GM12878 (cell line): ENCODE results near the gene ZNF736. TPM values are rescaled to one million over a fixed set of nuclear protein-coding genes. Genes with fewer than 3 reads are reported as not detected.

Source experiments
- ATAC-seq: fragments of 200-7000 bp; cut with Tn5 transposase; 3 replicates; pipeline ENCODE4 v1.9.1; 2020; ENCODE audit warnings: mild to moderate bottlenecking, moderate library complexity
- BruUV-seq: library from RNA; stranded (reverse); fragments of 400-500 nt; replicated peaks from 2 replicates; lab custom pipeline; 2021; lab: Mats Ljungman, UMichigan
- CTCF ChIA-PET: fragments of 300-600 bp; sonication (Branson Sonifier 250); formaldehyde crosslinking; extraction: SDS; loops from one replicate; lab custom pipeline; 2021; ENCODE audit warnings: inconsistent platforms; lab: Yijun Ruan, JAX
- POLR2A ChIA-PET: fragments of 350-600 bp; formaldehyde crosslinking; extraction: SDS; loops from one replicate; lab custom pipeline; 2021; ENCODE audit warnings: inconsistent platforms; lab: Charles Lee
- RAD21 ChIA-PET: fragments of 300-600 bp; sonication (Branson Sonifier 250); formaldehyde crosslinking; loops from one replicate; lab custom pipeline; 2023; ENCODE audit warnings: antibody characterized with exemption; ENCODE audit not compliant: unreplicated experiment; lab: Charles Lee
- SMC1A ChIA-PET: fragments of 300-600 bp; sonication (Branson Sonifier 250); formaldehyde crosslinking; loops from one replicate; lab custom pipeline; 2023; ENCODE audit not compliant: unreplicated experiment, uncharacterized antibody; lab: Charles Lee
- DNase-seq: peaks from one replicate; pipeline ENCODE4 v3.0.0-alpha.2; 2011; ENCODE audit warnings: low read depth, low spot score
- FAIRE-seq: peaks from 3 replicates; lab custom pipeline; 2011; peaks lifted over from hg19 to GRCh38; lab: Jason Lieb, UNC
- H2AFZ ChIP-seq: 2 replicates; pipeline ENCODE4 v1.6.0; 2011; ENCODE audit warnings: low read depth, low read length, control low read depth; ENCODE audit not compliant: control insufficient read depth
- H3K27ac ChIP-seq: 2 replicates; pipeline ENCODE4 v1.5.1; 2011; ENCODE audit warnings: control low read depth; ENCODE audit not compliant: control insufficient read depth, insufficient read depth
- H3K27me3 ChIP-seq, 2 experiments: replicated peaks in 1 of 2; 2 replicates each; pipeline versions ENCODE4 v1.6.0 to v1.6.1; 2011; ENCODE audit warnings: low read length in 1 of 2; ENCODE audit not compliant: control insufficient read depth in 2 of 2, insufficient read depth in 2 of 2
- H3K36me3 ChIP-seq, 2 experiments: 2 replicates each; pipeline ENCODE4 v1.5.1; 2011; ENCODE audit warnings: low read length in 1 of 2; ENCODE audit not compliant: control insufficient read depth in 2 of 2, insufficient read depth in 2 of 2
- H3K4me1 ChIP-seq: 2 replicates; pipeline ENCODE4 v1.6.1; 2011; ENCODE audit warnings: mild to moderate bottlenecking, low read length, moderate library complexity, mixed read lengths; ENCODE audit not compliant: control insufficient read depth, insufficient read depth
- H3K4me2 ChIP-seq: 2 replicates; pipeline ENCODE4 v1.6.0; 2011; ENCODE audit warnings: control low read depth; ENCODE audit not compliant: control insufficient read depth, insufficient read depth
- H3K4me3 ChIP-seq: fragments of 200-600 bp; sonication (generic); 2 replicates; pipeline ENCODE4 v1.5.1; 2016
- H3K79me2 ChIP-seq: 2 replicates; pipeline ENCODE4 v1.6.0; 2011; ENCODE audit warnings: low read length; ENCODE audit not compliant: control insufficient read depth, insufficient read depth
- H3K9ac ChIP-seq: 2 replicates; pipeline ENCODE4 v1.8.0; 2011; ENCODE audit warnings: low read length, control low read depth, mixed read lengths; ENCODE audit not compliant: control insufficient read depth, insufficient read depth
- H3K9me3 ChIP-seq: replicated peaks from 3 replicates; pipeline ENCODE4 v1.5.1; 2011; ENCODE audit warnings: mild to moderate bottlenecking, low read length; ENCODE audit not compliant: control insufficient read depth, insufficient read depth
- H4K20me1 ChIP-seq: 2 replicates; pipeline ENCODE4 v1.6.0; 2011; ENCODE audit not compliant: control insufficient read depth, insufficient read depth
- ETV6 ChIP-seq, 2 experiments: fragments of 450-650 bp in 1 of 2; IDR thresholded peaks in 1 of 2; conservative IDR thresholded peaks in 1 of 2; 2 replicates each; pipeline ENCODE4 v1.6.1; 2014; ENCODE audit warnings: antibody characterized with exemption in 1 of 2, borderline replicate concordance in 1 of 2, low read depth in 1 of 2, mild to moderate bottlenecking in 1 of 2, moderate library complexity in 1 of 2
- STAT1 ChIP-seq: fragments of 450-650 bp; conservative IDR thresholded peaks from 2 replicates; pipeline ENCODE4 v1.6.1; 2014; ENCODE audit warnings: antibody characterized with exemption, mild to moderate bottlenecking
- WGBS: methylation state at CpG from one replicate; pipeline ENCODE4 v1.1.6; 2016; ENCODE audit warnings: low lambda C conversion rate; ENCODE audit not compliant: insufficient replicate concordance, insufficient coverage; ENCODE audit errors: missing lambda C conversion rate; 5-methylcytosine and 5-hydroxymethylcytosine counted together
- in situ Hi-C: fragments of 300-500 bp; cut with MboI; formaldehyde crosslinking; loops from 9 replicates; pipeline ENCODE4 v1.14.3; 2018; ENCODE audit warnings: mixed read lengths
- intact Hi-C: fragments of 100-400 bp; cut with micrococcal nuclease; formaldehyde crosslinking; loops from one replicate; pipeline ENCODE4 v1.14.2; 2022; ENCODE audit not compliant: unreplicated experiment
- polyA plus RNA-seq, 11 experiments: library from polyadenylated mRNA; depleted of rRNA in 4 of 11; unstranded in 6 of 11; stranded (reverse) in 5 of 11; fragments of >200 nt; fragmentation: Nextera tagmentation in 4 of 11; fragmentation: Illumina TruSeq in 1 of 11; extraction: Ambion mirVana in 4 of 11; extraction: Trizol in 1 of 11; gene quantifications; 1 replicate in 1 of 11; 2 replicates in 10 of 11; pipeline versions ENCODE4 v1.2.1 to v1.2.3, GENCODE V29; 2011 to 2016; ENCODE audit warnings: inconsistent platforms in 2 of 11, missing spikeins in 2 of 11, low read depth in 1 of 11
- total RNA-seq, 4 experiments: library from RNA; depleted of rRNA in 3 of 4; stranded (reverse); fragments of >200 nt in 3 of 4; fragmentation: Illumina TruSeq in 1 of 4; extraction: Trizol in 1 of 4; gene quantifications; 2 replicates each; pipeline versions ENCODE4 v1.2.1 to v1.2.3, GENCODE V29; 2013 to 2021

ZNF736 gene
- total and polyA plus RNA-seq, 10 of the 15 experiments (the other 5 are each of a cell fraction or from before 2014, with no cell fraction given) = 1.9 to 22.5 (median 9.2) TPM

DNA sequence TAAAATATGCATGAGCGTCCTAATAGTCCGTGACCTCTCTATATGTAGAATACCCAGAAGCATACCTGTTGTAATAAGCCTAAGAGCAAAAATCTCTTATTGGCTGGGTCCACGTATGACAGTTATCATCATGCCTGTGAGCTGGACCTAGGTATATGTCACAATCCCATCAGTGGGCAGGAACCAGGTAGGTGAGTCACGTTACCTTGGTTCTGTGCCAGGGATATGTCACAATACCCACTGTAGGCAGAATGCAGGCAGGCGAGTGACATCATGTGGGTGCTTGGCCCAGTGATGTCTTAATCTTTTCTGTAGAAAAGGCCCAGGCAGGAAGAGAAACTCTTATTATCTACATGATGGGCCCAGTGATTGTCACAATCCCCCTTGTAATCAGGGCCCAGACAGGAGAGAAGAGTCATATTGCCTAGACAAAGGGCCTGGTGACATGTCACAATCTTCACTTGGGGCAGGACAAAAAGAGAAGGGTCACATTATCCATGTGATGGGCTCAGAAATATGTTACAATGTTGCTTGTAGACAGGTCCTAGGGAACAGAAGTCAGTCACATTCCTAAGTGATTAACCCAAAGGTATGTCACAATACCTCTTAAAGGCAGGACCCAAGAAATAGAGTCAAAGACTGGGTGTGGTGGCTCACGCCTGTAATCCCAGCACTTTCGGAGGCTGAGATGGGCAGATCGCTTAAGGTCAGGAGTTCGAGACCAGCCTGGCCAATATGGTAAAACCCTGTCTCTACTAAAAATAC lies 12.9 kb upstream of the ZNF736 start:
- H4K20me1 ChIP-seq = no peaks in the 10 kb centered on the region
- ChIA-PET RAD21 (no interaction called here), POLR2A (no interaction called here), SMC1A (no interaction called here), CTCF (interaction anchor here (0.6 kb wide), 1 partner anchor 602 kb away, joined by 3 read pairs; the partner anchor contains the start of gene ZNF273)
- no TSS peak for BruUV-seq
- no peak overlapping the region for H3K27ac ChIP-seq
- no peak overlapping the region for H3K9ac ChIP-seq
- no peak for TF ChIP-seq STAT1
- TF ChIP-seq ETV6 (conservative IDR thresholded peaks at IDR 0.05 in 1 of 2, IDR thresholded peaks at IDR 0.05 in 1 of 2; ENCODE audit: borderline replicate concordance in 1 of 2, low read depth in 1 of 2) = no peak
- no peaks in the 10 kb centered on the region for H3K27me3 ChIP-seq
- H3K9me3 ChIP-seq = no peaks in the 10 kb centered on the region; the same call in 2 of the 3 replicates
- 43% methylated on average over 9 of the region's 9 CpGs for WGBS
- in situ Hi-C loops (loop anchor here (10.0 kb wide), 2 partner anchors 364 to 494 kb away; partner anchors contain the start of genes ZNF107 and ZNF138), intact Hi-C loops (loop anchor here (10.0 kb wide), 1 partner anchor 264 kb away; the partner anchor contains the start of gene ZNF680)
- no peak overlapping the region for H2AFZ ChIP-seq
- no peak for FAIRE-seq
- DNase-seq = no peak
- H3K4me3 ChIP-seq = no peak overlapping the region
- H3K79me2 ChIP-seq = no peaks in the 10 kb centered on the region
- ATAC-seq = no peak
- no peaks in the 10 kb centered on the region; the same call in 1 of the 2 replicates for H3K4me1 ChIP-seq
- H3K36me3 ChIP-seq = no peaks in the 10 kb centered on the region
- no peak overlapping the region for H3K4me2 ChIP-seq
